Stimulated activated CD8-positive, alpha-beta memory T cell treated with anti-CD3 and anti-CD28 coated beads, Interleukin-2, amount 100 ng/mL, for 1 hour (primary cell): ENCODE measurements around the gene LCE1A.

Experiments
- DNase-seq, 2 donors: peaks; one replicate each; pipeline ENCODE4 v3.0.0-alpha.2; 2020; ENCODE audit warnings: low read depth in 2 of 2

Gene LCE1A

GRCh38 chr1:152870831-152871730, 43.8 kb downstream of the LCE1A start:
- DNase-seq, result no peak

GRCh38 chr1:152871731-152872126, 44.5 kb downstream of the LCE1A start:
- no peak for DNase-seq

DNA sequence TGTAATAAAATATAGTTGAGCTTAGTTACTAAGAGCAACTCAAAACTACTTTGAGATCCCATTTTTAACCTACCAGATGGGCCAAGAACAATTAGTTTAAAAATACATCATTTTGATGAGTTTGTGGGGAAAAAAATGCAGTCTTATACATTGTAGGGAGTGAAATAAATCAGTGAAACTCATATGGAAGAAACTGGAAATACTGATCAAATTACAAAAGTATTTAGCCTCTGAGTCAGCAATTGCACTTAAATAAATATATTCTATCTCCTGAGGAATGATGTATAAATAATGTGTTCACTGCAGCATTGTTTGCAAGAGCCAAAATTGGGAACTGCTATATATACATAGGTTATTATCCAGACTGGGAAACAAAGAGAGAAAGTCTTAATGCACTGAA, 46.2 kb downstream of the LCE1A start:
- no peak for DNase-seq

GRCh38 chr1:152876827-152877226, 49.6 kb downstream of the LCE1A start:
- no peak for DNase-seq
